ENCODE data around the gene PREX1. TPM values are rescaled to one million over a fixed set of nuclear protein-coding genes. Genes with fewer than 3 reads are reported as not detected.

Gene PREX1
- total RNA-seq, 1 donor: 57.4 TPM

- no peak overlapping the region for H3K4me3 ChIP-seq (ENCODE audit: low read depth, low read length)
- TF ChIP-seq CTCF (IDR thresholded peaks at IDR 0.05; ENCODE audit: insufficient read depth, low read depth, low read length): no peak
- no peak for DNase-seq (ENCODE audit: low read depth)
Observed at GRCh38 chr20:48620154-48620506, 207.7 kb downstream of the PREX1 start.

GRCh38 chr20:48619126-48620101 lies 208.4 kb downstream of the PREX1 start:
- no peak for TF ChIP-seq CTCF (IDR thresholded peaks at IDR 0.05; ENCODE audit: insufficient read depth, low read depth, low read length)
- no peak overlapping the region for H3K4me3 ChIP-seq (ENCODE audit: low read depth, low read length)
- no peak for DNase-seq (ENCODE audit: low read depth)

GRCh38 chr20:48618631-48619030 lies 209.2 kb downstream of the PREX1 start:
- no peak for TF ChIP-seq CTCF (IDR thresholded peaks at IDR 0.05; ENCODE audit: insufficient read depth, low read depth, low read length)
- H3K4me3 ChIP-seq (ENCODE audit: low read depth, low read length): no peak overlapping the region
- DNase-seq (ENCODE audit: low read depth): no peak

GRCh38 chr20:48618052-48618451 lies 209.7 kb downstream of the PREX1 start:
- no peak for DNase-seq (ENCODE audit: low read depth)
- H3K4me3 ChIP-seq (ENCODE audit: low read depth, low read length): no peak overlapping the region
- no peak for TF ChIP-seq CTCF (IDR thresholded peaks at IDR 0.05; ENCODE audit: insufficient read depth, low read depth, low read length)

- TF ChIP-seq CTCF (IDR thresholded peaks at IDR 0.05; ENCODE audit: insufficient read depth, low read depth, low read length): no peak
- H3K4me3 ChIP-seq (ENCODE audit: low read depth, low read length): no peak overlapping the region
- DNase-seq (ENCODE audit: low read depth): no peak
Observed at GRCh38 chr20:48617481-48617880, 210.3 kb downstream of the PREX1 start.

- no peak for TF ChIP-seq CTCF (IDR thresholded peaks at IDR 0.05; ENCODE audit: insufficient read depth, low read depth, low read length)
- no peak for DNase-seq (ENCODE audit: low read depth)
- H3K4me3 ChIP-seq (ENCODE audit: low read depth, low read length): no peak overlapping the region
Observed at GRCh38 chr20:48616481-48616880, 211.3 kb downstream of the PREX1 start.
